ENCODE measurements around the gene TNMD.

- TF ChIP-seq, protein P1, sequence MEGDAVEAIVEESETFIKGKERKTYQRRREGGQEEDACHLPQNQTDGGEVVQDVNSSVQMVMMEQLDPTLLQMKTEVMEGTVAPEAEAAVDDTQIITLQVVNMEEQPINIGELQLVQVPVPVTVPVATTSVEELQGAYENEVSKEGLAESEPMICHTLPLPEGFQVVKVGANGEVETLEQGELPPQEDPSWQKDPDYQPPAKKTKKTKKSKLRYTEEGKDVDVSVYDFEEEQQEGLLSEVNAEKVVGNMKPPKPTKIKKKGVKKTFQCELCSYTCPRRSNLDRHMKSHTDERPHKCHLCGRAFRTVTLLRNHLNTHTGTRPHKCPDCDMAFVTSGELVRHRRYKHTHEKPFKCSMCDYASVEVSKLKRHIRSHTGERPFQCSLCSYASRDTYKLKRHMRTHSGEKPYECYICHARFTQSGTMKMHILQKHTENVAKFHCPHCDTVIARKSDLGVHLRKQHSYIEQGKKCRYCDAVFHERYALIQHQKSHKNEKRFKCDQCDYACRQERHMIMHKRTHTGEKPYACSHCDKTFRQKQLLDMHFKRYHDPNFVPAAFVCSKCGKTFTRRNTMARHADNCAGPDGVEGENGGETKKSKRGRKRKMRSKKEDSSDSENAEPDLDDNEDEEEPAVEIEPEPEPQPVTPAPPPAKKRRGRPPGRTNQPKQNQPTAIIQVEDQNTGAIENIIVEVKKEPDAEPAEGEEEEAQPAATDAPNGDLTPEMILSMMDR (IDR thresholded peaks at IDR 0.05): no peak
- no peak for TF ChIP-seq POLR2A (IDR thresholded peaks at IDR 0.05)
Observed at GRCh38 chrX:100600758-100601157, 16.0 kb downstream of the TNMD start.

Data from thyroid gland (tissue), 4 donors.